Activated naive CD4-positive, alpha-beta T cell treated with anti-CD3 and anti-CD28 coated beads, Interleukin-2, amount 50 U/mL, for 72 hours (primary cell): ENCODE measurements around the gene NPTXR. TPM values are rescaled to one million over a fixed set of nuclear protein-coding genes. Genes with fewer than 3 reads are reported as not detected.

ENCODE experiments used
- ATAC-seq, 2 donors: fragments of 150-1000 bp; cut with Tn5 transposase; 2 replicates each; pipeline ENCODE4 v1.10.0; 2021; ENCODE audit warnings: mild to moderate bottlenecking in 2 of 2, moderate library complexity in 2 of 2
- DNase-seq, 2 donors: peaks; one replicate each; pipeline ENCODE4 v3.0.0; 2021 to 2022; ENCODE audit warnings: low spot score in 2 of 2
- H3K27ac Mint-ChIP-seq, 2 donors: one replicate each; pipeline ENCODE4 v1.8.0; 2022; ENCODE audit warnings: mild to moderate bottlenecking in 2 of 2, mixed read lengths in 2 of 2
- H3K36me3 Mint-ChIP-seq, 2 donors: one replicate each; pipeline ENCODE4 v1.8.0; 2022; ENCODE audit warnings: mixed read lengths in 2 of 2
- H3K9me3 Mint-ChIP-seq, 2 donors: one replicate each; pipeline ENCODE4 v1.8.0; 2022; ENCODE audit warnings: mixed read lengths in 2 of 2
- total RNA-seq, 2 donors: library from RNA; stranded (reverse); gene quantifications; one replicate each; pipeline ENCODE4 v1.2.3, GENCODE V29; 2022

The NPTXR gene
- total RNA-seq, 2 donors from 2014 or later = 0.75 to 1.1 TPM

GRCh38 chr22:38871360-38872171 is 27.7 kb upstream of the NPTXR start:
- Mint-ChIP-seq H3K36me3 (peaks cover 14 to 20% of the 10 kb centered on the region in 2 donors), H3K9me3 (no peaks in the 10 kb centered on the region), H3K27ac (peak overlapping the region; percentile 86 to 92)
- DNase-seq (peak in 1 of 2 donors; percentile 63), ATAC-seq (no peak)

- Mint-ChIP-seq H3K9me3 (no peaks in the 10 kb centered on the region), H3K27ac (peak overlapping the region; percentile 86 to 92), H3K36me3 (peaks cover 14 to 20% of the 10 kb centered on the region in 2 donors)
- DNase-seq (no peak), ATAC-seq (no peak)
These were observed 27.0 kb upstream of the NPTXR start for GRCh38 chr22:38870791-38871359.

GRCh38 chr22:38870312-38870741 is 26.5 kb upstream of the NPTXR start:
- DNase-seq = peak; percentile 81 to 91
- Mint-ChIP-seq H3K27ac (peak overlapping the region; percentile 86 to 92), H3K36me3 (peaks cover 19 to 24% of the 10 kb centered on the region in 2 donors), H3K9me3 (no peaks in the 10 kb centered on the region)
- ATAC-seq = peak; percentile 13 to 39

- peaks cover 19 to 24% of the 10 kb centered on the region in 2 donors for H3K36me3 Mint-ChIP-seq
- DNase-seq = peak in 1 of 2 donors; percentile 16
- H3K9me3 Mint-ChIP-seq = no peaks in the 10 kb centered on the region
- ATAC-seq = no peak
- peak overlapping the region; percentile 86 to 92 for H3K27ac Mint-ChIP-seq
These were observed 25.8 kb upstream of the NPTXR start for GRCh38 chr22:38869663-38870062.

- Mint-ChIP-seq H3K36me3 (peaks cover 19 to 24% of the 10 kb centered on the region in 2 donors), H3K27ac (peak overlapping the region; percentile 44 to 92), H3K9me3 (no peaks in the 10 kb centered on the region)
- peak; percentile 41 to 54 for ATAC-seq
- DNase-seq = peak; percentile 77 to 94
These were observed 25.1 kb upstream of the NPTXR start for GRCh38 chr22:38868886-38869381.

GRCh38 chr22:38868286-38868721 is 24.5 kb upstream of the NPTXR start:
- no peak for ATAC-seq
- Mint-ChIP-seq H3K36me3 (peaks cover 19 to 24% of the 10 kb centered on the region in 2 donors), H3K9me3 (no peaks in the 10 kb centered on the region), H3K27ac (peak overlapping the region; percentile 44 to 92)
- peak in 1 of 2 donors; percentile 31 for DNase-seq

GRCh38 chr22:38867471-38868285 is 23.9 kb upstream of the NPTXR start:
- Mint-ChIP-seq H3K9me3 (no peaks in the 10 kb centered on the region), H3K36me3 (peaks cover 19 to 24% of the 10 kb centered on the region in 2 donors), H3K27ac (peak overlapping the region; percentile 44 to 92)
- ATAC-seq = no peak
- peak in 1 of 2 donors; percentile 52 for DNase-seq

- ATAC-seq (no peak), DNase-seq (no peak)
- peaks cover 19 to 24% of the 10 kb centered on the region in 2 donors for H3K36me3 Mint-ChIP-seq
- H3K9me3 Mint-ChIP-seq = no peaks in the 10 kb centered on the region
- no peak overlapping the region for H3K27ac Mint-ChIP-seq
These were observed 23.3 kb upstream of the NPTXR start for GRCh38 chr22:38867124-38867455.

GRCh38 chr22:38866399-38867123 is 22.7 kb upstream of the NPTXR start:
- Mint-ChIP-seq H3K27ac (no peak overlapping the region), H3K36me3 (peaks cover 19 to 24% of the 10 kb centered on the region in 2 donors), H3K9me3 (no peaks in the 10 kb centered on the region)
- ATAC-seq (no peak), DNase-seq (peak in 1 of 2 donors; percentile 54)

- peak overlapping the region; percentile 69 to 93 for H3K27ac Mint-ChIP-seq
- ATAC-seq = no peak
- H3K36me3 Mint-ChIP-seq = peaks cover 17 to 18% of the 10 kb centered on the region in 2 donors
- peak in 1 of 2 donors; percentile 45 for DNase-seq
- H3K9me3 Mint-ChIP-seq = no peaks in the 10 kb centered on the region
These were observed 22.2 kb upstream of the NPTXR start for GRCh38 chr22:38866024-38866398.

GRCh38 chr22:38865201-38866023 is 21.6 kb upstream of the NPTXR start:
- DNase-seq (peak in 1 of 2 donors; percentile 47), ATAC-seq (no peak)
- Mint-ChIP-seq H3K36me3 (peaks cover 11 to 12% of the 10 kb centered on the region in 2 donors), H3K27ac (peak overlapping the region; percentile 69 to 93), H3K9me3 (no peaks in the 10 kb centered on the region)

GRCh38 chr22:38864361-38865191 is 20.7 kb upstream of the NPTXR start:
- no peaks in the 10 kb centered on the region for H3K9me3 Mint-ChIP-seq
- H3K27ac Mint-ChIP-seq = peak overlapping the region; percentile 65 to 79
- H3K36me3 Mint-ChIP-seq = peaks cover 4 to 5% of the 10 kb centered on the region in 2 donors
- ATAC-seq (no peak), DNase-seq (peak in 1 of 2 donors; percentile 54)

GRCh38 chr22:38863531-38864131 is 19.8 kb upstream of the NPTXR start:
- DNase-seq (peak in 1 of 2 donors; percentile 53), ATAC-seq (no peak)
- Mint-ChIP-seq H3K36me3 (peaks cover 4 to 5% of the 10 kb centered on the region in 2 donors), H3K9me3 (no peaks in the 10 kb centered on the region), H3K27ac (peak overlapping the region; percentile 65 to 79)
